ENCODE results near the gene UST.

Gene UST

GRCh38 chr6:149122850-149123821, 376.3 kb downstream of the UST start:
- DNase-seq (ENCODE audit: low read depth): no peak

DNA sequence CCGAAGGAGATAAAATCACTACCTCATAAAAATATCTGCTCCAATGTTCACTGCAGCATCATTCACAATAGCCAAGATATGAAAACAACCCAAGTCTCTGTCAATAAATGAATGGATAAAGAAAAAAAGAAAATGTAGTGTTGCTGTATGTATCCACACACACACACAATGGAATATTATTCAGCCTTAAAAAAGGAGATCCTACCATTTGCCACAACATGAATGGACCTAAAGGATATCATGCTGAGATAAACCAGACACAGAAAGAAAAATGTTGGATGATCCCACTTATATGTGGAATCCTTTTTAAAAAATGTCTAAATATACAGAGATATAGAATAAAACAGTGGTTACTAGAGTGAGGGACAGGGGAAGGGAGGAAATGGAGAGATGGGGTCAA, 378.5 kb downstream of the UST start:
- DNase-seq (ENCODE audit: low read depth): no peak

Measured in activated T-cell treated with anti-CD3 and anti-CD28 coated beads for 1 hour (primary cell).